ENCODE data around the gene PHF10.

- TF ChIP-seq CTCF (IDR thresholded peaks at IDR 0.05; ENCODE audit: low read length) (no peak), EZH2 (optimal IDR thresholded peaks at IDR 0.05; ENCODE audit: low read depth, low read length) (no peak), EZH2phosphoT487 (IDR thresholded peaks at IDR 0.05; ENCODE audit: low read length) (no peak)
Measured at GRCh38 chr6:169701311-169701953, 22.9 kb downstream of the PHF10 start.
